ENCODE data around the gene MOCS3. TPM values are rescaled to one million over a fixed set of nuclear protein-coding genes. Genes with fewer than 3 reads are reported as not detected.

Gene MOCS3
- total and polyA plus RNA-seq, 2 of the 13 experiments (the other 11 are each of a cell fraction or from before 2014, with no cell fraction given): 3.7 to 8.4 TPM

DNA sequence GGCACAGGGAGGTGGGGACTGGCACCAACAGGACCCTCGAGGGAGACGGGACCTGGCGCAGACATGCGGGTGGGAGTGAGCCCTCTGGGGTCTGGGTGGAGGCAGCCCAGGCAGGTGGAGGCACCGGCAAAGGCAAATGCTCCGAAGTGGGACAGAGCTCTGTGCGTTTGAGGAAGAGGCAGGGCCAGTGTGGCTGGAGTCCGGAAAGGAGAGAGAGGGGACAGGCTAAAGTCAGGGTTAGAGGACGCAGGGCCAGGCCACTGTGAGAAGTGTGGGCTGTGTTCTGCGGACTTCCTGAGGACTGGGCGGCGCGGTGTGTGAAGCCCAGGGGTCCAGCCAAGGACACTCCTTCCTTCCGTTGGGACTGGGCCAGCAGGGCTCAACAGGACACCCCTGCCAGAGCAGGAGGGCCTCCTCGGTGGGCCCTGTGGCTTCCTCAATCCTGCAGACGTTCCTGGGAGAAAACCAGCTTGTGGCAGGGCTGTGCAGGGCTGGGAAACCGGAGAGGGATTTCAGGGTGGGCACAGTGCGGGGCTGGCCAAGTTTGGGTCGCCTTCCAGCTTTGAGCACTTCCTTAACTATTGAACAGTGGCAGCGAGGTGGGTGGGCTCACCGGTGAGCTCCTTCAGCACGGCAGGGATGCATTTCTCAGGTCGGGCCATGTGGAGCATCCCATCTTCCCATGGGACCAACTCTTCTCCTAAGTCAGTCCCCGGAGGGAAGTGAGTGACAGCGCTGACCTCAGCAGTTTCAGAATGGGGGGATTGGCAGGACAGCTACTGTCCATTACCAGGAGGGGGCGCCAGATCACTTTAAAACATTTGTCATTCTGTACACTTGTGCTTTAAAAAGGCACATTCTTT, 22.5 kb downstream of the MOCS3 start (continued):
- TF ChIP-seq, protein P1, sequence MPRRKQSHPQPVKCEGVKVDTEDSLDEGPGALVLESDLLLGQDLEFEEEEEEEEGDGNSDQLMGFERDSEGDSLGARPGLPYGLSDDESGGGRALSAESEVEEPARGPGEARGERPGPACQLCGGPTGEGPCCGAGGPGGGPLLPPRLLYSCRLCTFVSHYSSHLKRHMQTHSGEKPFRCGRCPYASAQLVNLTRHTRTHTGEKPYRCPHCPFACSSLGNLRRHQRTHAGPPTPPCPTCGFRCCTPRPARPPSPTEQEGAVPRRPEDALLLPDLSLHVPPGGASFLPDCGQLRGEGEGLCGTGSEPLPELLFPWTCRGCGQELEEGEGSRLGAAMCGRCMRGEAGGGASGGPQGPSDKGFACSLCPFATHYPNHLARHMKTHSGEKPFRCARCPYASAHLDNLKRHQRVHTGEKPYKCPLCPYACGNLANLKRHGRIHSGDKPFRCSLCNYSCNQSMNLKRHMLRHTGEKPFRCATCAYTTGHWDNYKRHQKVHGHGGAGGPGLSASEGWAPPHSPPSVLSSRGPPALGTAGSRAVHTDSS (CRISPR knock-in tag; conservative IDR thresholded peaks at IDR 0.05): no peak
- TF ChIP-seq, protein P2, sequence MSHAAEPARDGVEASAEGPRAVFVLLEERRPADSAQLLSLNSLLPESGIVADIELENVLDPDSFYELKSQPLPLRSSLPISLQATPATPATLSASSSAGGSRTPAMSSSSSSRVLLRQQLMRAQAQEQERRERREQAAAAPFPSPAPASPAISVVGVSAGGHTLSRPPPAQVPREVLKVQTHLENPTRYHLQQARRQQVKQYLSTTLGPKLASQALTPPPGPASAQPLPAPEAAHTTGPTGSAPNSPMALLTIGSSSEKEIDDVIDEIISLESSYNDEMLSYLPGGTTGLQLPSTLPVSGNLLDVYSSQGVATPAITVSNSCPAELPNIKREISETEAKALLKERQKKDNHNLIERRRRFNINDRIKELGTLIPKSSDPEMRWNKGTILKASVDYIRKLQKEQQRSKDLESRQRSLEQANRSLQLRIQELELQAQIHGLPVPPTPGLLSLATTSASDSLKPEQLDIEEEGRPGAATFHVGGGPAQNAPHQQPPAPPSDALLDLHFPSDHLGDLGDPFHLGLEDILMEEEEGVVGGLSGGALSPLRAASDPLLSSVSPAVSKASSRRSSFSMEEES (CRISPR knock-in tag; IDR thresholded peaks at IDR 0.05): no peak
- TF ChIP-seq ZNF3 (CRISPR knock-in tag; IDR thresholded peaks at IDR 0.05) (no peak), SMC3 (IDR thresholded peaks at IDR 0.05; ENCODE audit: low read length) (peak; percentile 46), ZNF230 (CRISPR knock-in tag; IDR thresholded peaks at IDR 0.05) (no peak), POLR2AphosphoS5 (IDR thresholded peaks at IDR 0.05; ENCODE audit: low read depth, low read length) (no peak), FOSL2 (CRISPR knock-in tag; IDR thresholded peaks at IDR 0.05) (no peak), HOXD1 (CRISPR knock-in tag; IDR thresholded peaks at IDR 0.05) (no peak), POLR2A (IDR thresholded peaks at IDR 0.05; ENCODE audit: insufficient read depth in 1 of 2, low read depth in 2 of 2, low read length in 2 of 2) (no peak), ZBTB21 (CRISPR knock-in tag; IDR thresholded peaks at IDR 0.05) (no peak), REPIN1 (CRISPR knock-in tag; IDR thresholded peaks at IDR 0.05; ENCODE audit: borderline replicate concordance, low read depth) (peak; percentile 57; the same call in 1 of the 2 replicates), MAFG (CRISPR knock-in tag; IDR thresholded peaks at IDR 0.05) (peak; percentile 94), CAMTA2 (CRISPR knock-in tag; IDR thresholded peaks at IDR 0.05; ENCODE audit: borderline replicate concordance) (0 out of 2 replicates have a peak, but pooled peaks have one; percentile 67), XRCC5 (optimal IDR thresholded peaks at IDR 0.05; ENCODE audit: low read length) (peak; percentile 62), TCF12 (IDR thresholded peaks at IDR 0.05) (no peak), TCF12 (CRISPR knock-in tag; IDR thresholded peaks at IDR 0.05) (no peak)
- TF ChIP-seq, protein P3, sequence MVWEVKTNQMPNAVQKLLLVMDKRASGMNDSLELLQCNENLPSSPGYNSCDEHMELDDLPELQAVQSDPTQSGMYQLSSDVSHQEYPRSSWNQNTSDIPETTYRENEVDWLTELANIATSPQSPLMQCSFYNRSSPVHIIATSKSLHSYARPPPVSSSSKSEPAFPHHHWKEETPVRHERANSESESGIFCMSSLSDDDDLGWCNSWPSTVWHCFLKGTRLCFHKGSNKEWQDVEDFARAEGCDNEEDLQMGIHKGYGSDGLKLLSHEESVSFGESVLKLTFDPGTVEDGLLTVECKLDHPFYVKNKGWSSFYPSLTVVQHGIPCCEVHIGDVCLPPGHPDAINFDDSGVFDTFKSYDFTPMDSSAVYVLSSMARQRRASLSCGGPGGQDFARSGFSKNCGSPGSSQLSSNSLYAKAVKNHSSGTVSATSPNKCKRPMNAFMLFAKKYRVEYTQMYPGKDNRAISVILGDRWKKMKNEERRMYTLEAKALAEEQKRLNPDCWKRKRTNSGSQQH (CRISPR knock-in tag; IDR thresholded peaks at IDR 0.05; ENCODE audit: low read depth): 0 out of 2 replicates have a peak, but pooled peaks have one; percentile 44
- TF ChIP-seq, protein P4, sequence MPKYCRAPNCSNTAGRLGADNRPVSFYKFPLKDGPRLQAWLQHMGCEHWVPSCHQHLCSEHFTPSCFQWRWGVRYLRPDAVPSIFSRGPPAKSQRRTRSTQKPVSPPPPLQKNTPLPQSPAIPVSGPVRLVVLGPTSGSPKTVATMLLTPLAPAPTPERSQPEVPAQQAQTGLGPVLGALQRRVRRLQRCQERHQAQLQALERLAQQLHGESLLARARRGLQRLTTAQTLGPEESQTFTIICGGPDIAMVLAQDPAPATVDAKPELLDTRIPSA (CRISPR knock-in tag; IDR thresholded peaks at IDR 0.05; ENCODE audit: borderline replicate concordance): no peak
- TF ChIP-seq, protein P5, sequence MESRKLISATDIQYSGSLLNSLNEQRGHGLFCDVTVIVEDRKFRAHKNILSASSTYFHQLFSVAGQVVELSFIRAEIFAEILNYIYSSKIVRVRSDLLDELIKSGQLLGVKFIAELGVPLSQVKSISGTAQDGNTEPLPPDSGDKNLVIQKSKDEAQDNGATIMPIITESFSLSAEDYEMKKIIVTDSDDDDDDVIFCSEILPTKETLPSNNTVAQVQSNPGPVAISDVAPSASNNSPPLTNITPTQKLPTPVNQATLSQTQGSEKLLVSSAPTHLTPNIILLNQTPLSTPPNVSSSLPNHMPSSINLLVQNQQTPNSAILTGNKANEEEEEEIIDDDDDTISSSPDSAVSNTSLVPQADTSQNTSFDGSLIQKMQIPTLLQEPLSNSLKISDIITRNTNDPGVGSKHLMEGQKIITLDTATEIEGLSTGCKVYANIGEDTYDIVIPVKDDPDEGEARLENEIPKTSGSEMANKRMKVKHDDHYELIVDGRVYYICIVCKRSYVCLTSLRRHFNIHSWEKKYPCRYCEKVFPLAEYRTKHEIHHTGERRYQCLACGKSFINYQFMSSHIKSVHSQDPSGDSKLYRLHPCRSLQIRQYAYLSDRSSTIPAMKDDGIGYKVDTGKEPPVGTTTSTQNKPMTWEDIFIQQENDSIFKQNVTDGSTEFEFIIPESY (CRISPR knock-in tag; IDR thresholded peaks at IDR 0.05): peak; percentile 86; the same call in 1 of the 2 replicates
- TF ChIP-seq, protein P6, sequence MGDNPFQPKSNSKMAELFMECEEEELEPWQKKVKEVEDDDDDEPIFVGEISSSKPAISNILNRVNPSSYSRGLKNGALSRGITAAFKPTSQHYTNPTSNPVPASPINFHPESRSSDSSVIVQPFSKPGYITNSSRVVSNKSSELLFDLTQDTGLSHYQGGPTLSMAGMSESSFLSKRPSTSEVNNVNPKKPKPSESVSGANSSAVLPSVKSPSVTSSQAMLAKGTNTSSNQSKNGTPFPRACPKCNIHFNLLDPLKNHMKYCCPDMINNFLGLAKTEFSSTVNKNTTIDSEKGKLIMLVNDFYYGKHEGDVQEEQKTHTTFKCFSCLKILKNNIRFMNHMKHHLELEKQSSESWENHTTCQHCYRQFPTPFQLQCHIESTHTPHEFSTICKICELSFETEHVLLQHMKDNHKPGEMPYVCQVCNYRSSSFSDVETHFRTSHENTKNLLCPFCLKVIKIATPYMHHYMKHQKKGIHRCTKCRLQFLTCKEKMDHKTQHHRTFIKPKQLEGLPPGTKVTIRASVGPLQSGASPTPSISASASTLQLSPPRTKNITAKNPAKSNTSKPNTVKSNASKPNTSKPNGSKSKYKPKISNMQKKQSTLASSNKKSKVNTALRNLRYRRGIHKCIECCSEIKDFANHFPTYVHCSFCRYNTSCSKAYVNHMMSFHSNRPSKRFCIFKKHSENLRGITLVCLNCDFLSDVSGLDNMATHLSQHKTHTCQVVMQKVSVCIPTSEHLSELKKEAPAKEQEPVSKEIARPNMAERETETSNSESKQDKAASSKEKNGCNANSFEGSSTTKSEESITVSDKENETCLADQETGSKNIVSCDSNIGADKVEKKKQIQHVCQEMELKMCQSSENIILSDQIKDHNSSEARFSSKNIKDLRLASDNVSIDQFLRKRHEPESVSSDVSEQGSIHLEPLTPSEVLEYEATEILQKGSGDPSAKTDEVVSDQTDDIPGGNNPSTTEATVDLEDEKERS (CRISPR knock-in tag; IDR thresholded peaks at IDR 0.05): no peak

Data from HepG2 (cell line).